Suppressor macrophage treated with lipopolysaccharide for 1 hour (primary cell): ENCODE results near the gene DBNL.

Experiments
- DNase-seq, 3 donors: peaks; one replicate each; pipeline ENCODE4 v3.0.0-alpha.2; 2020 to 2022

The DBNL gene

DNA sequence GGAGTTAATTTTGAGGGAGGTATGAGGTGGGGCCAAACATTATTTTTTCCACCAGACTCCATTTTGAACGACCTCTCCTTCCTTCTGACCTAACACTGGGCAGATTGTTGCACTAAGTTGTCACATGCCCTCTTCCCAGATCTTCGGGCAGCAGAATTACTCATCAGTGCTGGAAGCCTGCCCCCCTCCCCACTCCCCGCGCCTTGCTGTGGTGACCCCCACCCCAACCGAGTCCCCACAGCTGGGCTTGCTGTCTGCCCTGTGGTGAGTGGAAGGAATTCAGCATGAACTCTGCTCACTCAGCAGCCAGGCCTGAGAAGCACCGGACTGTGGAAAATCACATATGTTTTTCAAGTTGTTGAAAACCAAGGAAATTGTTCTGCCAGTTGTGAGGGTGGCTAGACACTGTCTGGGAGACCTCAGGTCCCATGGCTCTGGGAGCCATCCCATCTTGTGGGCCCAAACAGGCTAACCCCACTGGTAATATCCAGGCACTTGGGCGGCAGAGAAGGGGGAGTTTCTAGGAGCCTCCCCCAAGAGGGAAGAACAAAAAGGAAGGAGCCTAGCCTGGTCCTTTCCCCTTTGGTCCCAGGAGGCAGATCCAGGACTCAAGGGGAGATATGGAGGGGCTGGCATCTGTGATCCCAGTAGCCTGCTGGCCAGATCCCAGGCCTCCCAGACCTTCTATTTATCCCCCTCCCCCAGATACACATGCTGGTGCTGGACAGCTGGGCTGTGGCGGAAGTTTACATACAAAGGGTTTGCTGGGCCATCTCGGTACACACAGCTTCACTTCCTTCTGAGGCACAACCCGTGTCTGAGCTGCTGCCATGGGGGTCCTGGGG lies 56.2 kb downstream of the DBNL start:
- DNase-seq, result no peak

DNA sequence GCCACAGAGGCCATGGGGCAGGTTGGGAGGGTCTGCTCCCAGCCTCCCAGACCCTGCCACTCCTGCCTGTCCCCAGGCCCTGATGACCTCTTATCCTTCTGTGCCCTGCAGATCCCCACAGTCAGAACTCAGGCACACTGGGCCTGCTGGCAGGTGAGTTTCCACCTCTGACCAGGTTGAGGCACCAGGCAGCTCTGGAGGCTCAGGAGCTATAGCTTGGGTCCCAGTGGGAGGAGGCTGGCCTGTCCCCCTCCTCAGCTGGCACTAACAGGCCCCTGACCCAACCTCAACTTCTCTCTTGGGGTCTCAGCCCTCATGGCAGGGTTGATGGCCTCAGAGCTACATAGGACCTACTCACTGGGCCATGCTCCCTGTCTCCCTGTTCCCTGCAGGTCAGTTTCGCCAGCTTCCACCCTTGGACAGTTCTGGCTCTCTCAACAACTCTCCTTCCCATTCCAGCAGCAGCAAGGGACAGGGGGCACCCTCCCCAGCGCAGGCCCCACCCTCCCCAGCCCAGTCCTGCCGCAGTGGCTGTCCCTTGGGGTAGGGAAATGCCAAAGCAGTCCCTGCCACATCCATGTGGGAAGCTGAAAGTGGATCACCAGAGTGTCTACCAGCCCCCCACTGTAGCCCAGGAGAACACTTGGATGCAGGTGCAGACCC lies 56.9 kb downstream of the DBNL start:
- DNase-seq, result no peak

DNA sequence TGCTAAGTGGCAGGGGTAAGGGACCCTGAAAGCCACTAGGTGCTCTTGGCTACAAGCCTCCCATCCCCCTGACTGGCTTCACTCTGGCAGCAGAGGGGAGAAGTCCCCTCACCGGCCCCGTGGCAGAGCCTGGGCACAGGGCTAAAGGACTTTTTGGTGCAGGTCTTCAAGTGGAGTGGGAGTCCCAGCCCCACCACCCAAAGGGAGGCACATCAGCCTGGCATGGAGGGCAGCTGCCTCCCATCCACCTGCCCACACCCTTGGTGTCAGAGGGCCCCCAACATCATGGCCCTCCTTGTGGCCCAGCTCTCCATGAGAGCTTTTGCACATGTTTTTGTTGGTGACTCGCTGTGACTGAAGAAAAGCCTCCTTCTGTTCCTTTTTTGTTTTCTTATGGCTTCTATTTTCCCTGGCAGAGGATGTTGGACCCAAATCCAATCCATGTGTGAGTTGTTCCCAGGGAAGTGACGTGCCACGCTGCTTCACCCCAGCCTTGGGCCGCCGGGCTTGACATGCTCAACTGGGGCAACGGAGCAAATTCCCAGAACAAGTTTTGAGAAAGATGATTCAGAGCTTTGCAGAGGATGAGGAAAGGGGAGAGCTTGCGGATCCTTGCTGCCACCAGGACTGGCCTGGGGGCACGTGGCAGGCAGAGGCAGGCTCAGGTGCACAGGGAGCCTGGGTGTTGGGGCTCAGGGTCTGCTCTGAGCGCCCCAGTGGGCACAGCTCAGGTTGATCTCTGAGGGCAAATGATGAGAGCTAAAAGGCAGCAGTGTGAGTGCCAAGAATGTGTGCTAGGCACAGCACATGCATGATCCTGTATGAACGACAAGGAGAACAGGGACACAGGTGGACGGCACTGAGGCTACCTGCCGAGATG lies 57.7 kb downstream of the DBNL start:
- DNase-seq, result no peak

DNA sequence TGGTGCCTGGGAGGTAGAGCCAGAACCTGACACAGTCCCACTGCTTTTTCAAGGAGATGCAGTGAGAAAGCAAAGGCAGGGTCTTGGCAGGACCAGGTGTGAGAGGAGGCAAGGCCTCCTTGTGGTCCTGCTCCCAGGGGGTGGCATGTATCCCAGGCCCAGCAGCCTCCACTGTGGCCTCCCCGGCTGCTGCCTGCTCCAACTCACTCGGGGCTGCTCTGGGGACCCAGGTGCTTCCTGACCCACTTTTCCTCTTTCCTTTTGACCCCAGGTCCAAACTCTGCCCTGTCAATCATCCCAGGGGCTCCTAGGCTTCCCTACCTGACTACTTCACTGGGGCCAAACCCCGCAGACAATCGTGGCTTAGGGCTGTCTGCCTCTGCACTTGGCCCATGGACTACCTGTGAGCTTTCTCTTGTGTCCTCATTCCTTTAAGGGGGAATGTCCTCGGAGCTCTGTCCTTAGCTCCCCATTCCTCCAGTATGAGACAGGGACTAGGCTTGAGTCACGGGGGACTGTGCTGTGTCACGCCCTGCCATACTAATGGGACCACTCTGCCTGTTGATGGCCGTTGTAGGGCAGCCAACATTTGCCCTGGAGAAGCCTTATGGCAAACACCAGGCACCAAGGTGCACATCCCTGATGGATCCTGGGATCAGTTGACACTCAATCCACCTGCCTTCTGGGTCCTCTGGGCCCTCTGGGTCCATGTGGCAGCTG lies 58.5 kb downstream of the DBNL start:
- DNase-seq, result no peak

DNA sequence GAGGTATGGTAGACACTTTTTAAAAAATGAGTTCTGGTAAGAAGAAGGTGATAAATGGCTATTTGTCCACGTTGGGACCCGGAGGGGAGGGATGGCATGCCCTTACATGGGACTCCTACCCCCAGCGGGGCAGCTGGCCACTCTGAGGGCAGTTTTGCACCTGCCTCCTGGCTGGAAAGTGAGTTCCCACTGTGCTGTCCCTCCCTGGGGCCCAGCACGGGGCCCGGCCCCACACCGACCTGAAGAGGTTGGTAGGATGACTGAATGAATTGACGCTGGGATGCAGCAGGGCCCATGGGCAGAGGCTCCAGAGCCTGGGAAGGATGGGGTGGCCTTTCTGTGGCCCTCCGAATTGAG lies 59.0 kb downstream of the DBNL start:
- DNase-seq, result no peak

DNA sequence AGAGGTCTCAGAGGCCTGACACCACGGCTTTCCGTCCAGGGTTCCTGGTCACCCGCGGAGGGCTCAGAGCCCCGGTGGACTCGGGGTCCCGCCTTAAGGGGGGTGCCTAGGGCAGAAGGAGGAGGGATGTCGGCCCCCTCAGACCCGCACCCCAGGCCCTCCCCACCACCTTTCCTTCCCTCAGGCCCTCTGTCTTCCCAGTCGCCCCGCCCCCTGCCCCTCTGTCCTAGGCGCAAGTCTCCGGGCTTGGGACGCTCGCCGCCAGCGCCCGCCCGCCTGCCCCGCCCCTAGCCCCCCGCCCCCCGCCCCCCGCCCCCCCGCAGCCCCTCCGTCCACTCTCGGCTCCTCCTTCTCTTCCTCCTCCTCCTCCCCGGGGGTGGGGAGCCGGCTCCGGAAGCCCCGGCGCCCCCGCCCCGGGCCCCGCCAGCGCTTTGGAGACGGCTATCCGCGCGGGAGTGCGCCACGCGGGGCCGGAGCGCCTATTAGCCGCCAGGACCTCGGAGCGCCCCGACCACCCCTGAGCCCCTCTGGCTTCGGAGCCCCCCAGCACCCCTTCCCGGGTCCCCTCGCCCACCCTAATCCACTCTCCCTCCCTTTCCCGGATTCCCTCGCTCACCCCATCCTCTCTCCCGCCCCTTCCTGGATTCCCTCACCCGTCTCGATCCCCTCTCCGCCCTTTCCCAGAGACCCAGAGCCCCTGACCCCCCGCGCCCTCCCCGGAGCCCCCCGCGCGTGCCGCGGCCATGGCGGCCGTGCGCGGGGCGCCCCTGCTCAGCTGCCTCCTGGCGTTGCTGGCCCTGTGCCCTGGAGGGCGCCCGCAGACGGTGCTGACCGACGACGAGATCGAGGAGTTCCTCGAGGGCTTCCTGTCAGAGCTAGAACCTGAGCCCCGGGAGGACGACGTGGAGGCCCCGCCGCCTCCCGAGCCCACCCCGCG lies 59.7 kb downstream of the DBNL start, which contains the start of gene AEBP1:
TSS of gene AEBP1 (plus strand) at position 423 of the 937 bp plus-strand sequence. CDS start at position 744, 321 bp downstream.
- peak; percentile 18 to 36 (median 24) for DNase-seq

DNA sequence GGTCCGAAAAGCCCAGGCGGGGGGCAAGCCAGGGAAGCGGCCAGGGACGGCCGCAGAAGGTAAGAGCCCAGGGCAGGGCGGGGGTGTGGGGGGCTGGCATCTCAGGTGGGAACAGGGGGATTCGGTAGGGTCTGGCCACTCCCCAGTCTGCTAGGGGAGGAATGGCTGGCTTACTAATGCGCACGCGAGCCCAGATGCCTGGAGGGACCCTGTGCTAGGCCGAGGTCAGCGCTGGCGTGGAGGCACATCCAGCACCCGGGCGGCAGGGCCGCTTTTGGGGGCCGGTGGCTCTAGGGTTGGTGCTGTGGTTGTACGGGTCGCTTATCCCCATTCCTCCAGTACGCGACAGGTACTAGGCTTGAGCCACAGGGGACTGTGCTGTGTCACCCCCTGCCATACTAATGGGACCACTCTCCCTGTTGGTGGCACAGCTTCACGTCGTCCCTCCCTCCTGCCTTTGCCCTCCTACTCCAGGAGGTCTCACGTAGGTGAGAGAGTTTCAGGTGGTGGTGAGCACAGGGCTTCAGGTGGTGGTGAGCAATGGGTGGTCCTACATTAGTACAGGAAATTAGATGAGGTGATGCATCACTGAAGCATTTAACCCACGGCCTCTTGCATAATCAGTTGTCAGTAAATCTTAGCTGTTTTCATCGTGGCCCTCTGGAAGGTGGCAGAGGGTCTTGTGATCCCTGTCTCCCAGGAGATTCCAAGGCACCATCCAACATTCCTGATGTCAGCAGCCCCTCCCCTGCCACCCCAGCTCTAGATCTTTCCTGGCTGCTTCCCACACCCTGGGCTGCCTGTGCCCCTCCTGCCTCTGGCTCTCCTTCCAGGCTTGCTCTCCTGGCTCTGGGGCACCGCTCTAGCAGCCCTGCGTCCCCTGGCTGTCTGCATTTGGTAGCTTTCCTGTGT lies 60.6 kb downstream of the DBNL start:
- DNase-seq, result no peak

DNA sequence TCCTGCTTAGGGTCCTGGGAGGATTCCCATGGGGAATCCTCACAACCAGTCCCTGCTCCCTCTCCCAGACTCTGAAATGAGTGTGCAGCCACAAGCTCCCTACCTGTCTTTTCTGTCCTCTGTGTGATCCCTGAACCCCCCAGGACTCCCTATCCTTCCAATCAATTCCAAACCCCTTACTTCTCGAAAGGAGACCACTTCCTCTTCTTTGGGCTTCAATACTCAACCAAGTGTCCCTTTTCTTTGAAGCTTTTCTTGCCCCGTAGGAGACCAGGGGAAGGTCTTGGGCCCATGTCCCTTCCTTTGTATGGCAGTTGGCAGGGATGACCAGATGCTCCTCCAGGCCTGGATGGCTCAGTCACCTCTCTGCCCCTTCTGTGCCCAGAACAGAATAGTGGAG lies 61.3 kb downstream of the DBNL start:
- DNase-seq, result no peak

DNA sequence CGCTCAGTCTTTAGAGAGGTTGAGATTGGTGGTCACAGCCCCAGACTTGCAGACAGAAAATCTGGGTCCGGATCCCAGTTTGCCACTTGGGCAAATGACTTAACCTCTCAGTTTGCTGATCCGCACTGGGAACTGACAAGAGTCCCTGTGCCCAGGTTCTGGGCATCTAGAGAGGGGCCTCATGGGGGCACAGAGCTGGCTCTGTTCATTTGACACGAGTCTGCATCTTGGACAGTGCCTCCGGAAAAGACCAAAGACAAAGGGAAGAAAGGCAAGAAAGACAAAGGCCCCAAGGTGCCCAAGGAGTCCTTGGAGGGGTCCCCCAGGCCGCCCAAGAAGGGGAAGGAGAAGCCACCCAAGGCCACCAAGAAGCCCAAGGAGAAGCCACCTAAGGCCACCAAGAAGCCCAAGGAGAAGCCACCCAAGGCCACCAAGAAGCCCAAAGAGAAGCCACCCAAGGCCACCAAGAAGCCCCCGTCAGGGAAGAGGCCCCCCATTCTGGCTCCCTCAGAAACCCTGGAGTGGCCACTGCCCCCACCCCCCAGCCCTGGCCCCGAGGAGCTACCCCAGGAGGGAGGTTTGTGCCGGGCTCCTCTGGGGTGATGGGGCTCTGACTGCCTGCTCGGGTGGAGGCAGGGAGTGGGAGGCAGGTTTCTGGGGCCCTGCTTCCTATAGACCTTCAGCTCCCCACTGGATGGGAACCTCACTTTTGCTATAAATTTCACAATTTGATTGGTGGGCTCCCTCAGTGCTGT lies 62.0 kb downstream of the DBNL start:
- no peak for DNase-seq

DNA sequence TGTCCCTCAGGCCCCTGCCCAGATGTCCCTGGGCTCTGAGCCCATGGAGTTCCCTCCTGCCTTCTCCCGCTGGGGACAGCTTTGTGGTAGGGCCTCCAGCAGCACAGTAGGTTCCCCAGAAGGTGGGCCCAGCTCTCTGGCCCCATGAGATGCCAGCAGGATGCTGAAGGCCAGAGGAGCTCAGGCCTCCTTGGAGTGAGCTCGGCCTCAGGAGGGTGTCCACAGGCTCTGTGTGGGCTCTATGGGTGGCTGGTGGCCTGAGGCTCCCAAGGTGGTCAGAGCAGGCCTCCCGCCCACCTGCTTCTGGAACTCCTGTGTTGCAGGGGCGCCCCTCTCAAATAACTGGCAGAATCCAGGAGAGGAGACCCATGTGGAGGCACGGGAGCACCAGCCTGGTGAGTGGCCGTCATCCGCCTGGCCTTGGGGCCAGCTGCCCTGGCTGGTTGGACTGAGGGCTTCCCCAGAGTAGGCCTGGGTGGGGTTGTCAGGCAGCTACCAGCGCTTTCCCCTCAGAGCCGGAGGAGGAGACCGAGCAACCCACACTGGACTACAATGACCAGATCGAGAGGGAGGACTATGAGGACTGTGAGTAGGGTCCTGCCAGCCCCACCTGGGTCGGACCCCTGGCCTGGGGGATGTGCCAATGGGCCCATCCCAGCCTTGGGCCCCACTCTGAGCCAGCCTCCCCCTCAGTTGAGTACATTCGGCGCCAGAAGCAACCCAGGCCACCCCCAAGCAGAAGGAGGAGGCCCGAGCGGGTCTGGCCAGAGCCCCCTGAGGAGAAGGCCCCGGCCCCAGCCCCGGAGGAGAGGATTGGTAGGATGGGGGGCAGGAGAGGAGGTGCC lies 62.8 kb downstream of the DBNL start:
- DNase-seq, result no peak

DNA sequence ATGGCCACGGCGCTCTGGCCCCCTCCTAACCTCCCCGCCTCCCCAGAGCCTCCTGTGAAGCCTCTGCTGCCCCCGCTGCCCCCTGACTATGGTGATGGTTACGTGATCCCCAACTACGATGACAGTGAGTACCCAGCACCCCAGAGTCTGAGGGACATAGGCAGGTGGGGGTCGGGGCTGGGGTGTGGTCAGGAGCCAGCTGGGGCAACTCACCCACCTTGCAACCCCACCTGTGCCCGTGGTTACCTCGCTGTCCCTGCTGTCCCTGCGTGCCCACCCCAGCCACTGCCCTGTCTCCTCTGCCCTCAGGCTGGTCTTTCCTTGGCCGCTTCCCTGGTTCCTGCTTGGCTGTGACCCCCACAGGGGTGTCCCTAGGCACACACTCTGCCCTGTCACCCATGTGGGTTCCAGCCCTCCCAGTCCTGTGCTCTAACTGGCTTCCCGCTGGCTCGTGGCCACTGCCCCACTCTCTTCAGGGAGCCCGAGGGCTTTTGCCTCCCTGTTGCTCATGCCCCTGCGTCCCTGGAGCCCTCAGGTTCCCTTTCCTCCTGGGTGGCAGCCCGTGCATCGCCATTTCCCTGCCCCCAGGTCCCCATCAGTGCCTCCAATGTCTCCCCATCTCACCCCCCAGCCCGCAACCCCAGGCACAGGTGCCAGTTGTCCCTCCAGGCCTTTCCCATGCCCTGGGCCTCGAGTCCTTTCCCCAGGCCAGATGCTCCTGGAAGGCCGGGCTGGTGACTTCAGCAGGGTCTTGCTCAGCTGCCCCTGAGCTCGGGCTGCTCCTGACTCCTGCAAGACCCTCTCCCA lies 63.7 kb downstream of the DBNL start:
- no peak for DNase-seq

DNA sequence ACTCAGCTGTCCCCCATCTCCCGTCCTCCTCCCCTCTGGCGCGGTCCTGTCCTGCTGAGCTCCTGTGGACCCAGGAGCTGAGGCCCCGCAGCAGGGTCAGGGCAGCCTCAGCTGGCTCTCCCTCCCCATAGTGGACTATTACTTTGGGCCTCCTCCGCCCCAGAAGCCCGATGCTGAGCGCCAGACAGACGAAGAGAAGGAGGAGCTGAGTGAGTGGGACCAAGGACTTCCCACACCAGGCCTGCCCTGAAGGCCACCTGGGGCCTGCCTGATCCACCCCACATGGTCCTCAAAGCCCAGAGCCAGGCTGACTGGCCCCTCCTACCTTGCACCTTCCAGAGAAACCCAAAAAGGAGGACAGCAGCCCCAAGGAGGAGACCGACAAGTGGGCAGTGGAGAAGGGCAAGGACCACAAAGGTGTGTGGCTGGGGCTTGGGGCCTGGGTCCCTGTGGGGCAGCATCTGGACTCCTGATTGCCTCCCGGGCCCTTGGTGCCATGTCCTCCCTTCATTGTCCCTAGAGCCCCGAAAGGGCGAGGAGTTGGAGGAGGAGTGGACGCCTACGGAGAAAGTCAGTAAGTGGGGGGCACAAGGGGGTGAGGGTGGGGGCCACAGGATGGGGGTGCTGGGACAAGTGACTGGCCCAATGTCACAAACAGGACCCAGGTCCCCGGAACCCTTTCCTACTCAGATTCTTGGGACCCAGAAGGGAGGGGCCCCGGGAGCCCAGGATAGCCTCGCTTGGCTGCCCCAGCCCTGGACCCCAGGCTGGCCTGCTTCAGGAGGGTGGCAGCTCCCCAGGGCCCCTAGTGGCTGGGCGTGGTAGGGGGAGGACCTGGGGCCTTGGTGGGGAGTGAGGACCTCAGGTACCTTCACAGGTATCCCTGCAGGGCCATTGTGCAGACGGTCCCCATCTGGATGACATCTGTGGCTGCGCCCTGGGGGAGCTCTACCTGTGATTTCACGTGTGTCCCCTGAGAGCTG lies 64.6 kb downstream of the DBNL start:
- DNase-seq, result no peak

DNA sequence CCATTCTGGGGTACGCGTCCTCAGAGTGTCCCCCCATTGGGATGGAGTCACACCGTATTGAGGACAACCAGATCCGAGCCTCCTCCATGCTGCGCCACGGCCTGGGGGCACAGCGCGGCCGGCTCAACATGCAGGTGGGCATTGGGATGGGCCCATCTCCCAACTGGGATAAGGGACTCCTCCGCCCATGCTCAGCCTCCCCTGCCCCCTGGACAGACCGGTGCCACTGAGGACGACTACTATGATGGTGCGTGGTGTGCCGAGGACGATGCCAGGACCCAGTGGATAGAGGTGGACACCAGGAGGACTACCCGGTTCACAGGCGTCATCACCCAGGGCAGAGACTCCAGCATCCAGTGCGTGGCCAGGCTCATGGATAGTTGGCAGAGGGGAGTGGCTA lies 65.5 kb downstream of the DBNL start:
- DNase-seq, result no peak

DNA sequence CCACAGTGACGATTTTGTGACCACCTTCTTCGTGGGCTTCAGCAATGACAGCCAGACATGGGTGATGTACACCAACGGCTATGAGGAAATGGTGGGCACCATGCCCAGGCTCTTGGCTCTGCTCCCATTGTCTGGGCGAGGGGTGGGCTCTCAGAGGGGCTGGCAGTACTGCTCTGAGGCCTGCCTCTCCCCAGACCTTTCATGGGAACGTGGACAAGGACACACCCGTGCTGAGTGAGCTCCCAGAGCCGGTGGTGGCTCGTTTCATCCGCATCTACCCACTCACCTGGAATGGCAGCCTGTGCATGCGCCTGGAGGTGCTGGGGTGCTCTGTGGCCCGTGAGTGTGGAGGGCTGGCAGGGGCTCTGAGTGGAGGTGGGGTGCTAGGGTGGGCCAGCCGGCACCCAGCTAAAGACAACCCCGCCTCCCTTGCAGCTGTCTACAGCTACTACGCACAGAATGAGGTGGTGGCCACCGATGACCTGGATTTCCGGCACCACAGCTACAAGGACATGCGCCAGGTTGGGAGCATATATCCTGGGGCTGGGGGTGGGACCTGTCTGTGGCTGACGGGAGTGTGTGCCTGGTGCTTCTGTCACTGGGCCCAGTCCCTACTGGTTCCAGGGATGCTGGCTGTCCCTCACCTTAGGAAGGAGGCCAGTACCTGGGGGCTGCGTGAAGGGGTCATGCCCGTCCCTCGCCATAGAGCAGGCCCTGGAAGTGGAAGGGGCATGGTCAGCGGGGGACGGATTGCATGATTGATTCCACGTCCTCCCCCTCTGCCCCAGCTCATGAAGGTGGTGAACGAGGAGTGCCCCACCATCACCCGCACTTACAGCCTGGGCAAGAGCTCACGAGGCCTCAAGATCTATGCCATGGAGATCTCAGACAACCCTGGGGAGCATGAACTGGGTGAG lies 66.5 kb downstream of the DBNL start:
- no peak for DNase-seq
